Cardiac fibroblast (primary cell): Measurements from ENCODE around the gene SLC22A16.
A peak's percentile ranks its signal among the peaks of the same experiment; 100 is the strongest.
"Not testable (repeated sequence)": the region's sequence is repeated elsewhere in the genome, so short reads cannot be mapped to it uniquely, and the experiment has no call there.

Experiments used
- DNase-seq, 2 donors: peaks; one replicate each; pipeline versions ENCODE4 v3.0.0 to v3.0.0-alpha.2; 2010; ENCODE audit warnings: low read depth in 2 of 2
- H3K4me3 ChIP-seq, 2 donors: replicated peaks in 1 of 2; 1 replicate in 1 of 2; 2 replicates in 1 of 2; pipeline ENCODE4 v1.5.1; 2011; ENCODE audit warnings: low read depth in 2 of 2, low read length in 2 of 2, mild to moderate bottlenecking in 2 of 2, moderate library complexity in 1 of 2
- TF ChIP-seq, protein P1 (sequence below): IDR thresholded peaks from one replicate; pipeline ENCODE4 v1.5.1; 2011; ENCODE audit warnings: low read depth, mild to moderate bottlenecking, low read length, inconsistent platforms

Gene SLC22A16

DNA sequence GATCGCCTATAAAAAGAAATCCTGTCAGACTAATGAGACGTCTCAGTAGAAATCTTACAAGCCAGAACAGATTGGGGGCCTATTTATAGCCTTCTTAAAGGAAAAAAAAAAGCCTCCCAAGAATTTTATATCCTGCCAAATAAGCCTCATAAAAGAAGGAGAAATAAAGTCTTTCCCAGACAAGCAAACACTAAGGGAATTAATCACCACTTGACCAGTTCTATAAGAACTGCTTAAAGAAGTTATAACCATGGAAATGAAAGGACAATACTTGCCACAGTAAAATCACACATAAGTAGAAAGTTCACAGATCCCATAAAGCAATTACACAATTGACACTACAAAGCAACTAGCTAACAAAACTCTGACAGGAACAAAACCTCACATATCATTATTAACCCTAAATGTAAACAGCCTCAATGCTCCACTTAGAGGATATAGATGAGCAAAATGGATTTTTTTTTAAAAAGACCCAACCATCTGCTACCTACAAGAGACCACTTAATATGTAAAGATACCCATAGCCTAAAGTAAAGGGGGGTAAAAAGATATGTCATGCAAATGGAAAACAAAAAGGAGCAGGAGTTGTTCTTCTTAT is 13.4 kb downstream of the SLC22A16 start:
- TF ChIP-seq, protein P1, sequence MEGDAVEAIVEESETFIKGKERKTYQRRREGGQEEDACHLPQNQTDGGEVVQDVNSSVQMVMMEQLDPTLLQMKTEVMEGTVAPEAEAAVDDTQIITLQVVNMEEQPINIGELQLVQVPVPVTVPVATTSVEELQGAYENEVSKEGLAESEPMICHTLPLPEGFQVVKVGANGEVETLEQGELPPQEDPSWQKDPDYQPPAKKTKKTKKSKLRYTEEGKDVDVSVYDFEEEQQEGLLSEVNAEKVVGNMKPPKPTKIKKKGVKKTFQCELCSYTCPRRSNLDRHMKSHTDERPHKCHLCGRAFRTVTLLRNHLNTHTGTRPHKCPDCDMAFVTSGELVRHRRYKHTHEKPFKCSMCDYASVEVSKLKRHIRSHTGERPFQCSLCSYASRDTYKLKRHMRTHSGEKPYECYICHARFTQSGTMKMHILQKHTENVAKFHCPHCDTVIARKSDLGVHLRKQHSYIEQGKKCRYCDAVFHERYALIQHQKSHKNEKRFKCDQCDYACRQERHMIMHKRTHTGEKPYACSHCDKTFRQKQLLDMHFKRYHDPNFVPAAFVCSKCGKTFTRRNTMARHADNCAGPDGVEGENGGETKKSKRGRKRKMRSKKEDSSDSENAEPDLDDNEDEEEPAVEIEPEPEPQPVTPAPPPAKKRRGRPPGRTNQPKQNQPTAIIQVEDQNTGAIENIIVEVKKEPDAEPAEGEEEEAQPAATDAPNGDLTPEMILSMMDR: no peak
- DNase-seq: no peak
- no peak overlapping the region for H3K4me3 ChIP-seq

DNA sequence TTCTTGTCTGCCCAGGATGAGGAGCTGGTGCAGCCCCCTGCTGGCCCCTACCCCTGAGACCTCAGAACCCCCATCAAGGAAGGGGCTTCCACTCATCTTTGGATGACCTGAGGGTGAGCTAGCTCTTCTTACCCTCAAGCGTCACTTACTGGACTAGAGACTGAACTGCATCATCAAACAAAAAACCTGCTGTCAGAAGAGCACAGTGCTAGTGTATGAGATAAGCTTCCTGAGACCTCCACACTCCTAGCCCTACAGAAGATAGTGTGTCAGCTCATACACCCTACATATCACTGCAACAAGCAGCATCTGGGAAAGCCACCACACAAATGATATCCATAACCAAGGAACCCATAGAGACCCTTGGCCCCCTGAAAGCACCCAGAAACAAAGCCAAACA is 15.0 kb downstream of the SLC22A16 start:
- TF ChIP-seq, protein P1: no peak
- no peak overlapping the region for H3K4me3 ChIP-seq
- no peak for DNase-seq

DNA sequence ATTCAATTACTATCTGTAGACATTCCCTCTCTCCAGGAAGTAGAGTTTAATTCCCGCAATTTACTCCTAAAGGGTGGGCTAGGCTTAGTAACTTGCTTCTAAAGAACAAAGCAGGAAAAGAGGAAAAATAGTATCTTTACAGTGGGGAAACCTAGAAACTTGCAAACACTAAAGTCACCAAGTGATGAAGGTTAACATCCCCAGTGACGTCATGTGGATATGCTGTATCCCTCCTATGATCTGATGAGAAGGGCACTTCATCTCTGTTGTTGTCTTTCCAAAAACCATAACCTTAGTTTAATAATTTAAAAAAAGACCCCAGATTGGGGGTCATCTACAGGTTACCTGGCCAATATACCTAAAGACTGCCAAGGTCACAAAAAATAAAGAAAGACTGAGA is 17.3 kb downstream of the SLC22A16 start:
- H3K4me3 ChIP-seq: no peak overlapping the region
- TF ChIP-seq, protein P1: no peak
- no peak for DNase-seq

DNA sequence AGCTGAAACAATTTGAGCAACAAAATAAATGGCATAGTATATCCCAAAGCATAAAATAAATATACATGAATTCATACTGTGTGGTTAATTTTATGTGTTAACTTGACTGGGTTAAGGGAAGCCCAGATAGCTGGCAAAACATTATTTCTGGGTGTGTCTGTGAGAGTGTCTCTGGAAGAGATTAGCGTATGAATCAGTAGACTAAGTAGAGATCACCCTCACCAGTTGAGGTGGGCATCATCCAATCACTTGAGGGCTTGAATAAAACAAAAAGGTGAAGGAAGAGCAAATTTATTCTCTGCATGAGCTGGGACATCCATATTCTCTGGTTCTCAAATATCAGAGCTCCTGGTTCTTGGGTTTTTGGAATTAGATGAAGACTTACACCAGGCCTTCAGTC is 17.9 kb downstream of the SLC22A16 start:
- TF ChIP-seq, protein P1: no peak
- no peak overlapping the region for H3K4me3 ChIP-seq
- no peak for DNase-seq

DNA sequence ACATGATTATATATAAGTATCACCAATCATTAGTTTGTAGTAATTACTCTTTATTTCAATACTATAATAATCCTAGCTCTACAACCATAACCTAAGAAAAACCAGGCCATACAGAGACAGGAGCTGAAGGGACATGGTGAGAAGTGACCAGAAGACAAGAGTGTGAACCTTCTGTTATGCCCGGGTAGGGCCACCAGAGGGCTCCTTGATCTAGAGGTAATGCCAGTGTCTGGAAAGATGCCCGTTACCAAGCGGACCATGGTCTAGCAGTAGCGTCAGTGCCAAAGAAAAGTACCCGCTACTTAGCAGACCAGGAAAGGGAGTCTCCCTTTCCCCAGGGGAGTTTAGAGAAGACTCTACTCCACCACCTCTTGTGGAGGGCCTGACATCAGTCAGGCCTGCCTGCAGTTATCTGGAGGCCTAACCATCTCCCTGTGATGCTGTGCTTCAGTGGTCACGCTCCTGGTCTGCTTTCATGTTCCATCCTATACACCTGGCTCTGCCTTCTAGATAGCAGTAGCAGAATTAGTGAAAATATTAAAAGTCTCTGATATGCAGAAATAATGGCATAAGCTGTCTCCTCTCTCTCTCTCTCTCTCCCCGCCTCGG is 18.7 kb downstream of the SLC22A16 start:
- not testable (repeated sequence) for H3K4me3 ChIP-seq
- TF ChIP-seq, protein P1: peak; percentile 68
- DNase-seq: peak; percentile 42 to 63

DNA sequence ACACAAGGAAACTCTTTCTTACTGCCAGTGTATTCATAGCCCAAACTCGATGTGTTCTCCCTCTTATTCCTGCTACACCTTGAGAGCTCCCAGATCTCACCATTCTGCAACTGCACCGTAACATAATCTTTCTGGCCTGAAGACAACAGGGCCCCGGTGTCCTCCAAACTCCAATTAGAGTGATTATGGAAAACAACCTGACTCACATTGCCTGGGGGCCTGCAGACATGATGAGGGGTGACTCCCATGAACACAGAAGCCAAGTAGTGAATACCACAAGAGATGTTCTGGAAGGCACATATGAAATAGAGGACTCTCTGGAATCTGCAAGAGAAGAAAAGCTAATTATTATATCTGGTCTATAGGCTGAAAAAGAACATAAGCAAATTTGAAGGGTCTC is 19.7 kb downstream of the SLC22A16 start:
- TF ChIP-seq, protein P1: no peak
- no peak overlapping the region for H3K4me3 ChIP-seq
- no peak for DNase-seq

- TF ChIP-seq, protein P1: no peak
- DNase-seq: peak; percentile 10 to 32
These were observed 26.9 kb downstream of the SLC22A16 start for GRCh38 chr6:110449541-110449895.

More at GRCh38 chr6:110449541-110449895, 26.9 kb downstream of the SLC22A16 start:
- no peak overlapping the region for H3K4me3 ChIP-seq
